ENCODE measurements around the gene FASN.

GRCh38 chr17:82036634-82037091, 61.4 kb downstream of the FASN start:
- TF ChIP-seq CTCF (IDR thresholded peaks at IDR 0.05) (no peak), EP300 (IDR thresholded peaks at IDR 0.05) (no peak), POLR2AphosphoS5 (IDR thresholded peaks at IDR 0.05) (no peak), POLR2A (IDR thresholded peaks at IDR 0.05) (no peak)
